Subcutaneous adipose tissue (tissue), 4 donors: Measurements from ENCODE around the gene PLS1. TPM values are rescaled to one million over a fixed set of nuclear protein-coding genes. Genes with fewer than 3 reads are reported as not detected.

ENCODE experiments used
- total RNA-seq, 4 donors: library from RNA; depleted of rRNA; stranded (reverse); fragments of >200 nt; gene quantifications; one replicate each; pipeline ENCODE4 v1.1.0, GENCODE V29; 2016
- TF ChIP-seq, protein P1 (sequence below): fragments of 450-650 bp; IDR thresholded peaks from one replicate; pipeline ENCODE4 v1.5.1; 2016; ENCODE audit warnings: low read depth, mild to moderate bottlenecking, control low read depth, antibody characterized with exemption, moderate library complexity

PLS1 gene
- total RNA-seq, 4 donors from 2014 or later, result 0.88 to 2.9 (median 2.4) TPM; not detected in 1

DNA sequence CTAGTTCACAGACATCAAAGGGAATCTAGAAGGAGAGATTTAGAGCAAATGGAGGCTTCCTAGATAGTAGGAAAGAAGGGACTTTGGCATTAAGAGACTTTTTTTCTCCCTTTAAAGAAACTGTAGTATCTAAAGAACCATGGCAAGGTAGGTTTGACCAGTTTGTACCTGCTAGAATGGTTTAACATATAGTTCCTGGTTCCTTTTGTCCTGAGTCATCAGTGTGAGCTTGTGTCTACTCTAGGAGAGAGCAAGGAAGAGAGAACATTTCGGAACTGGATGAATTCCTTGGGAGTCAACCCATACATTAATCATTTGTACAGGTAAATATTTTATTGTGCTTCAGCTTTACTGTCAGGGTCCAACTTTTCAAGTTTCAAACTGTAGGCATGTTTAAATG lies 98.0 kb downstream of the PLS1 start:
- TF ChIP-seq, protein P1, sequence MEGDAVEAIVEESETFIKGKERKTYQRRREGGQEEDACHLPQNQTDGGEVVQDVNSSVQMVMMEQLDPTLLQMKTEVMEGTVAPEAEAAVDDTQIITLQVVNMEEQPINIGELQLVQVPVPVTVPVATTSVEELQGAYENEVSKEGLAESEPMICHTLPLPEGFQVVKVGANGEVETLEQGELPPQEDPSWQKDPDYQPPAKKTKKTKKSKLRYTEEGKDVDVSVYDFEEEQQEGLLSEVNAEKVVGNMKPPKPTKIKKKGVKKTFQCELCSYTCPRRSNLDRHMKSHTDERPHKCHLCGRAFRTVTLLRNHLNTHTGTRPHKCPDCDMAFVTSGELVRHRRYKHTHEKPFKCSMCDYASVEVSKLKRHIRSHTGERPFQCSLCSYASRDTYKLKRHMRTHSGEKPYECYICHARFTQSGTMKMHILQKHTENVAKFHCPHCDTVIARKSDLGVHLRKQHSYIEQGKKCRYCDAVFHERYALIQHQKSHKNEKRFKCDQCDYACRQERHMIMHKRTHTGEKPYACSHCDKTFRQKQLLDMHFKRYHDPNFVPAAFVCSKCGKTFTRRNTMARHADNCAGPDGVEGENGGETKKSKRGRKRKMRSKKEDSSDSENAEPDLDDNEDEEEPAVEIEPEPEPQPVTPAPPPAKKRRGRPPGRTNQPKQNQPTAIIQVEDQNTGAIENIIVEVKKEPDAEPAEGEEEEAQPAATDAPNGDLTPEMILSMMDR, result no peak

DNA sequence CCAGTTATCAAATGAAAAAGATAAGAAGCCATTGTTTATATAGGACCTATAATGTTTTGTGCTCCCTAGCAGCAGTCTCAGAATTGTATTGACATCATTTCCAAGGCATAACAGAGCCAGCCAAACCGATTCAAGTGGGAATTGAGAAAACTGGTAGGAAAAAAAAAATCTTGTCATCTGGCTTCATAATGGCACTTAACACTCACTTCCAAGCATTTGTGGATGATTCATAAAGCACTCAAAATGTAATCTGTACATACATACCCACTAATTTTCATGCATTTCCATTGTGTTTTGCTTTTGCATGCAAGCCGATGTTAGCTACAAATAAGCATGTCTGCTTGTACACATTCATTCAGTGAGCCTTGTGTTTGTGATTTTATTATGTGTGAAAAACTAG lies 109.0 kb downstream of the PLS1 start:
- TF ChIP-seq, protein P1, result no peak

DNA sequence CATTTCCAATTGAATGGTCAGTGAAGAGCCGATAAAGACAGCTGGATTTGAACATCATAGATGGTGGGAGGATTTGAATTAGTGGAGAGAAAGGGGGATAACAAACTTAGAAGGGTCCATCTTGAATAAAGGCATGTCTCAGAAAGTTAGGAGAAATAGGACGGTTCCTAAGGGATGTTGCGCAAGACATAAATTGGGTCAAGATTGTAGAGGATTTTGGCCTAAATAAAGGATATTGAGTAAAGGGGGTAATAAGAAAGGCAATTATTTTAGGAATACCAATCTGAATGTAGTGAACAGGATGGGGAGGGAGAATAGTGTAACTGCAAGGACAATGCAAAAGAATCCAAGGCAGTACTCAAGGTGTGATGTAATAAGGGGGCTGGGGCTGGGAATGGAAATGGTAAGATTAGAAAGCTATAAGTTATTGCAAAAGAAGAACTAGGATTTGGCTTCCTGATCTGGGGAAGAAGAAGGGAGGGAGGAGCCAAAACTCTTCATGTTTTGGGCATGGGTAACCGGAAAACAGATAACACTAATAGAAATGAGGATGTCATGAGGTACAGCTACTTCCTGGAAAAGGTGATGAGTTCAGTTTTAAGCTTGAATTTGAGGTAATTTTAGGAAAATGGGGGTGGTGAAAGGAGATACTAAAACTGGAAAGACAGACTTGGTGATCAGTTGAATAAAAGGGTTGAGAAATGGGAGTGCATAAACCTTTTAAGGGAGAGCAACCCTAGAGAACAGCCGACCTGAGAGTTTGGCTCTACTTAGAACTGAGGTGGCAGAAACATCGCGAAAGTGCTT lies 110.3 kb downstream of the PLS1 start:
- TF ChIP-seq, protein P1, result no peak

DNA sequence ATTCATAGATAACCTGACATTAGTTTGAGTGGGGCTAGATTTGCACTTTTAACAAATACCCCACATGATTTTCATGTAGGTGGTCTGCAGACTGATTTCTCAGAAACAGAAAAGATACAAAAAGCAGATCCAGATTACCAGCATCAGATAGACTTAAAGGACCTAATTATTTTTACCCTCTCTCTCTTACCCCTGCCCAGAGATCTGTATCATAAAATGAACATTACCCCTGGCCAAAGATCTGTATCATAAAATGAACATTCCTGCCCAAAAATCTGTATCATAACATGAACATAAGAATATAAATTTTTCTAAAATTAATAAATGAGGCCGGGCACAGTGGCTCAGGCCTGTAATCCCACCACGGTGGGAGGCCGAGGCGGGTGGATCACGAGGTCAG lies 113.0 kb downstream of the PLS1 start:
- TF ChIP-seq, protein P1, result no peak

DNA sequence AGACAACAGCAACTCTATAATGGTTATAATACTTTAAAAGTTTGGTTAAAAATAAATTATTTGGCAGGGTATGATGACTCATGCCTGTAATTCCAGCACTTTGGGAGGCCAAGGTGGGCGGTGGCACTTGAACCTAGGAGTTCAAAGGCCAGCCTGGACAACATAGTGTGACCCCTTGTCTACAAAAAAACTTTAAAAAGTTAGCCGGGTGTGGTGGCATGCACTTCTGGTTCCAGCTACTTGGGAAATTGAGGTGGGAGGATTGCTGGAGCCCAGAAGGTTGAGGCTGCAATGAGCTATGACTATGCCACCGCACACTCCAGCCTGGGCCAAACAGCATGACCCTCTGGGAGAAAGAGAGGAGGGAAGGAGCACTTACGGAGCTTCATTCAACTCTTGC lies 119.9 kb downstream of the PLS1 start:
- TF ChIP-seq, protein P1, result no peak

DNA sequence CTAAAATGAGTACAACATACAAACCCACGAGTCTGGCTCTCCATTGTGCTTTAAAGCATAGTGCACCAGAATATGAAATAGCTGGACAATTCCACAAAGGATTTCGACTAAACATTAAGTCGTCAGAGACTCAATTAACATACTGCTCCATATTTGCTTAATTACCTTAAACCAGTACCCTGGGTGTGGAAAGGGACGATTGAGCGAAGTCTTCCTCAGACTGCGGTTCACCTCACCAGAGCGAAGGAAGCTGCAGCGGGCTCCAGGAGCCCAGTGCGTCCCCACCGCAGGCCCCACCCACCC lies 127.4 kb downstream of the PLS1 start:
- TF ChIP-seq, protein P1, result no peak

DNA sequence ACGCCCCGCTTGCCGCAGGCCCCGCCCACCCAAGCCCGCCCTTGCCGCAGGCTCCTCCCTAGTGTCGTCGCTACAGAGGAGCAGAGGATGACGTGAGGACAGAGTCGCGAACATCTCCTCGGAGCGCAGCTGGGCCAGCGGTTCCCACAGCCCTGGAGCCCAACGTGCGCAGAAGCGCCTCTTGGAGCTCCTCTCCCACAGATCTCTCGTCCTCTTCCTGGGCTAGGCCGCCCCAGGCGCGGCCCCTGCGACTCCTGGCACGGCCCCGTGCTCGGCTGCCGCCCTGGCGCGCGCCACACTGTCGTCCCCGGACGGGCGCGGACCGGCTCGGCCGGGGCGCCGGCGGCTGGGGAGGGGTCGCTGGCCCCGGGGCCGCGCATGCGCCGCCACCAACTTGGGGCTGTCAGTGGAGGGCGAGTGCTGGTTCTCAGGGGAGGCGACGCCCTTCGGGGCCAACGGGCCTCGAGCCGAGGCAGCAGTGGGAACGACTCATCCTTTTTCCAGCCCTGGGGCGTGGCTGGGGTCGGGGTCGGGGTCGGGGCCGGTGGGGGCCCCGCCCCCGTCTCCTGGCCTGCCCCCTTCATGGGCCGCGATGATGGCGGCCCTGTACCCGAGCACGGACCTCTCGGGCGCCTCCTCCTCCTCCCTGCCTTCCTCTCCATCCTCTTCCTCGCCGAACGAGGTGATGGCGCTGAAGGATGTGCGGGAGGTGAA lies 127.9 kb downstream of the PLS1 start, which contains the start of gene TRPC1:
TSS of gene TRPC1 (plus strand) at position 67 of the 714 bp plus-strand sequence. CDS start at position 593, 526 bp downstream.
- TF ChIP-seq, protein P1, result no peak
